ENCODE data around the gene REPIN1. TPM values are rescaled to one million over a fixed set of nuclear protein-coding genes. Genes with fewer than 3 reads are reported as not detected.

The REPIN1 gene
- total RNA-seq, 3 donors from 2014 or later, result 151 to 228 (median 202) TPM

DNA sequence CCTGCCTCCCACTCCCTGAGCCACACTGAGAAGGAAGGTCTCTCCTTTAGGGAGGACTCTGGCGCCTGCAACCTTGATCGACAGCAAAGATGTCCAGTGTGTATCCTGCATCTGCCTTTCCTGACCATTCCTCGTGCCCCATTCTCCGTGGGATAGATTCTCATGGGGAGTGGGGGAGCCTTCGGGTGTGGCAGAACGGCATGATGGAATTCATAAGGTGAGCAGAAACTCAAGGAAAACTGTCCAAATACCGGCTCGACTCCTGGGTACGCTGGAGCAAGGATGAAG is 26.6 kb upstream of the REPIN1 start:
- peaks cover 6% of the 10 kb centered on the region for H3K9me3 ChIP-seq
- TF ChIP-seq, protein P1, sequence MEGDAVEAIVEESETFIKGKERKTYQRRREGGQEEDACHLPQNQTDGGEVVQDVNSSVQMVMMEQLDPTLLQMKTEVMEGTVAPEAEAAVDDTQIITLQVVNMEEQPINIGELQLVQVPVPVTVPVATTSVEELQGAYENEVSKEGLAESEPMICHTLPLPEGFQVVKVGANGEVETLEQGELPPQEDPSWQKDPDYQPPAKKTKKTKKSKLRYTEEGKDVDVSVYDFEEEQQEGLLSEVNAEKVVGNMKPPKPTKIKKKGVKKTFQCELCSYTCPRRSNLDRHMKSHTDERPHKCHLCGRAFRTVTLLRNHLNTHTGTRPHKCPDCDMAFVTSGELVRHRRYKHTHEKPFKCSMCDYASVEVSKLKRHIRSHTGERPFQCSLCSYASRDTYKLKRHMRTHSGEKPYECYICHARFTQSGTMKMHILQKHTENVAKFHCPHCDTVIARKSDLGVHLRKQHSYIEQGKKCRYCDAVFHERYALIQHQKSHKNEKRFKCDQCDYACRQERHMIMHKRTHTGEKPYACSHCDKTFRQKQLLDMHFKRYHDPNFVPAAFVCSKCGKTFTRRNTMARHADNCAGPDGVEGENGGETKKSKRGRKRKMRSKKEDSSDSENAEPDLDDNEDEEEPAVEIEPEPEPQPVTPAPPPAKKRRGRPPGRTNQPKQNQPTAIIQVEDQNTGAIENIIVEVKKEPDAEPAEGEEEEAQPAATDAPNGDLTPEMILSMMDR (IDR thresholded peaks at IDR 0.05), result no peak
- H3K4me1 ChIP-seq (ENCODE audit: low read depth), result peaks cover 40% of the 10 kb centered on the region
- intact Hi-C loops (cut with DNase I, micrococcal nuclease), result no loop called here
- ATAC-seq, result no peak
- no peaks in the 10 kb centered on the region for H3K36me3 ChIP-seq (ENCODE audit: low read depth)
- no peak for DNase-seq
- no peak overlapping the region for H3K4me3 ChIP-seq

DNA sequence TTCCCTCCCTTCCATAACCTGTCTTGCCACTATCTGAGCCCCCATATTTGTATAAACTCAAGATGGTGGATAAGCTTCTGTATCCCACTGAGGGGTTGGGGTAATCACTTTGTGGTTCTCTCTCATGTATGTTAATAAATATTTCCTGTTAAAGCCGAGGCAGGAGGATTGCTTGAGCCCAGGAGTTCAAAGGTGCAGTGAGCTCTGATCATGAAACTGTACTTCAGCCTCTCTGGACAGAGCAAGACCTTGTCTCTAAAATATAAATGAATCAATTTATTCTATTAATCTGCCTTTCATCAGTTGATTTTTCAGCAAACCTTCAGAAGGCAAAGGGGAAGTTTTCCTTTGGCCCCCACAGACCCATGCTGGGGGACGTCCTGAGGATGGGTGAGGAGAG is 25.4 kb upstream of the REPIN1 start:
- DNase-seq, result no peak

DNA sequence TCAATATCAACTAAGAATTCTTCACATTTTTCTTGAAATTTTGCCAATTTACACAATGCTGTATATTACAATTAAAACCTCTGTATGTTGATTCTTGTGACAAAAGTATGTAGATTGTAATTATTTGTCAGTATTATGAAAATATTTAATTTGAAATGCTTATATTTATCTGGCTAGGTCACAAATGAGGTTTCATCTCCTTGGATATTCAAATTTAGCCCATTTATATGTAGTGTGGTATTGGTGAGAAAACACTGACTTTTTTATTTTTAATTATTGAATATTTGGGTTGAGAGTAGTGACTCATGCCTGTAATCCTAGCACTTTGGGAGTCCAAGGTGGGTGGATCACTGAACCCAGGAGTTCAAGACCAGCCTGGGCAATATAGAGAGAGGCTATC is 24.3 kb upstream of the REPIN1 start:
- ATAC-seq, result no peak
- H3K9me3 ChIP-seq, result peaks cover 6% of the 10 kb centered on the region
- no peak for DNase-seq
- H3K36me3 ChIP-seq (ENCODE audit: low read depth), result no peaks in the 10 kb centered on the region
- peaks cover 20% of the 10 kb centered on the region for H3K4me1 ChIP-seq (ENCODE audit: low read depth)
- intact Hi-C loops (cut with DNase I, micrococcal nuclease), result no loop called here
- TF ChIP-seq, protein P1 (IDR thresholded peaks at IDR 0.05), result no peak
- no peak overlapping the region for H3K4me3 ChIP-seq

More for the DNA sequence above, 25.4 kb upstream of the REPIN1 start:
- Histone ChIP-seq H3K4me1 (ENCODE audit: low read depth) (peaks cover 31% of the 10 kb centered on the region), H3K9me3 (peaks cover 6% of the 10 kb centered on the region), H3K4me3 (no peak overlapping the region), H3K36me3 (ENCODE audit: low read depth) (no peaks in the 10 kb centered on the region)
- no peak for ATAC-seq
- TF ChIP-seq, protein P1 (IDR thresholded peaks at IDR 0.05), result no peak
- intact Hi-C loops (cut with DNase I, micrococcal nuclease), result no loop called here

DNA sequence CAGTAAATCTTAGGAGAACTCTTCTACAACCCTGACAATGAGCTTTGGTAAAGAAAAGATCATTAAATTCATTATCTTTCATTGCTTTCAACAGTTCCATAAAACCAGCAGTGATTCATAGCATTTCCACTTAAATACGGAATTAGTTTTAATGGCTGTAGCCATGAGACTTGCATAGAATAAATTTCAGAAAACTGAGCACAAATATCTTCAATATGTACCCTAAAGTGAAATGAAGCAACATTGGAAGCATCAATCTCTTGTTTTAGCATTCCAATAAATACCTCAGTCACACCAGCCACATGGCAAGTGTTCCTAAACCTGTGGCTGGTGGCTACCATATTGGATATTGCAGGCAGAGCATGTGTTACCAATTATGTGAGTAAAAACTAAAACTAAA is 23.6 kb upstream of the REPIN1 start:
- TF ChIP-seq, protein P1 (IDR thresholded peaks at IDR 0.05), result no peak
- intact Hi-C loops (cut with DNase I, micrococcal nuclease), result no loop called here

DNA sequence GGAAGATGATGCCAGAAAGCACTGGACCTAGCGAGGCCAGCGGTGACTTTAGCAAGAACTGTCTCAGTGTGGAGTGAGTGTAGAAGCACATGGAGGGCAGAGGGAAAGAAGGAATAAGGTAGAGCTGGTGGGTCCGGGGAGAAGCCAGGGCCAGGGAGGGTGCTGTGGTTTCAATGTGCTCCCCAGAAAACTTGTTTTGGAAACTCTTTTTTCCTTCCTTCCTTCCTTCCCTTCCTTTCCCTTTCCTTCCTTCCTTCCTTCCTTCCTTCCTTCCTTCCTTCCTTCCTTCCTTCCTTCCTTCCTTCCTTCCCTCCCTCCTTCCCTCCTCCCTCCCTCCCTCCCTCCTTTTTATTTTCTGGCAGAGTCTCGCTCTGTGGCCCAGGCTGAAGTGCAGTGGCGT is 21.7 kb upstream of the REPIN1 start:
- Histone ChIP-seq H3K4me1 (ENCODE audit: low read depth) (no peaks in the 10 kb centered on the region), H3K4me3 (no peak overlapping the region), H3K9me3 (peaks cover 6% of the 10 kb centered on the region), H3K36me3 (ENCODE audit: low read depth) (no peaks in the 10 kb centered on the region)
- intact Hi-C loops (cut with DNase I, micrococcal nuclease), result no loop called here
- DNase-seq (no peak), ATAC-seq (no peak)
- TF ChIP-seq, protein P1 (IDR thresholded peaks at IDR 0.05), result no peak

More for the DNA sequence above, 23.6 kb upstream of the REPIN1 start:
- H3K9me3 ChIP-seq, result peaks cover 6% of the 10 kb centered on the region
- H3K4me3 ChIP-seq, result no peak overlapping the region
- H3K36me3 ChIP-seq (ENCODE audit: low read depth), result no peaks in the 10 kb centered on the region
- H3K4me1 ChIP-seq (ENCODE audit: low read depth), result peaks cover 13% of the 10 kb centered on the region
- no peak for ATAC-seq
- no peak for DNase-seq

DNA sequence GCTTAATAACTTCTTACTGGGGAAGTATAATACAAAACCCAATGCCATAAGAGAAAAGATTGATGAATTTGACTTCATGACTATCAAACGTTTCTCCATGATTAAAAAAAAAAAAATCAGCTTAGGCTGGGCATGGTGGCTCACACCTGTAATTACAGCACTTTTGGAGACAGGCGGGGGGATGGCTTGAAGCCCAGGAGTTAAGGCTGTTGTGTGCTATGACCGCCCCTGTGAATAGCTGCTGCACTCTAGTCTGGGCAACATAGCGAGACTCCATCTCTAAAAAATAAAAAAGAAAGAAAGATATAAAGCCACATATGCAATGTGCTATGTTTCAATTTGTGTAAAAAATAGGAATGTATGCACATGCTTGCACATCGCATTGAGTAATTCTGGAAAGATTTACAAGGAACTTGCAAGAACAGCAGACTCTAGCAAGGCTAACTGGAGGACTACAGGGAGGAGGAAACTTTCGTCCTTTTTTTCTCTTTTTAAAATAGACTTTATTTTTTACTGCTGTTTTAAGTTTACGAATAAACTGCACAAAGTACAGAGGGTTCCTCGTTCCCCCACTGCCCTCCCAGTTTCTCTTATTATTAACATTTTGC is 16.9 kb upstream of the REPIN1 start:
- intact Hi-C loops (cut with DNase I, micrococcal nuclease), result no loop called here

More for the DNA sequence above, 16.9 kb upstream of the REPIN1 start:
- TF ChIP-seq, protein P1 (IDR thresholded peaks at IDR 0.05), result no peak
- peaks cover 6% of the 10 kb centered on the region for H3K4me1 ChIP-seq (ENCODE audit: low read depth)
- no peaks in the 10 kb centered on the region for H3K36me3 ChIP-seq (ENCODE audit: low read depth)
- ATAC-seq (peak; percentile 23), DNase-seq (no peak)
- no peaks in the 10 kb centered on the region for H3K9me3 ChIP-seq
- H3K4me3 ChIP-seq, result no peak overlapping the region

Data from mucosa of descending colon (tissue), 3 donors.